ENCODE measurements around the gene ELP2. TPM values are rescaled to one million over a fixed set of nuclear protein-coding genes. Genes with fewer than 3 reads are reported as not detected.

ELP2 gene
- total and polyA plus RNA-seq, 9 of the 15 experiments (the other 6 are each of a cell fraction or from before 2014, with no cell fraction given) = 76.8 to 192 (median 140) TPM

- TF ChIP-seq PHB2 (IDR thresholded peaks at IDR 0.05; ENCODE audit: low read depth) (no peak), NRF1 (conservative IDR thresholded peaks at IDR 0.05 in 1 of 2, IDR thresholded peaks at IDR 0.05 in 1 of 2) (no peak)
Observed at GRCh38 chr18:36141576-36141975, 11.9 kb downstream of the ELP2 start (continued).

- no peaks in the 10 kb centered on the region for H3K4me1 ChIP-seq (replicated peaks in 1 of 2; ENCODE audit: control insufficient read depth in 2 of 2, insufficient read depth in 2 of 2, low read length in 2 of 2)
- CTCF ChIA-PET (ENCODE audit: low intra/inter-chr PET ratio) = no interaction called here
- no peak overlapping the region for H3K27ac ChIP-seq (ENCODE audit: extremely low read depth, low read depth, low read length)
- in situ Hi-C loops (cut with MboI) = no loop called here
- no peaks in the 10 kb centered on the region for H4K20me1 ChIP-seq (replicated peaks; ENCODE audit: control insufficient read depth, insufficient read depth, low read length)
- H3K79me2 ChIP-seq (ENCODE audit: control insufficient read depth, insufficient read depth, low read length) = no peaks in the 10 kb centered on the region; the same call in 2 of the 3 replicates
- no peaks in the 10 kb centered on the region for H3K9me3 ChIP-seq (replicated peaks; ENCODE audit: control insufficient read depth, insufficient read depth, low read depth, low read length)
- DNase-seq (ENCODE audit: extremely low read depth in 1 of 4, low spot score in 3 of 4) (no peak), ATAC-seq (no peak), FAIRE-seq (no peak)
- no peak for TF ChIP-seq TAF15 (IDR thresholded peaks at IDR 0.05; ENCODE audit: low read depth, low read length)
- H3K36me3 ChIP-seq (ENCODE audit: control insufficient read depth, insufficient read depth, low read length) = peaks cover 96% of the 10 kb centered on the region
- H3K4me2 ChIP-seq (ENCODE audit: insufficient read depth, low read length) = no peak overlapping the region
- H3K9ac ChIP-seq (ENCODE audit: insufficient read depth in 1 of 2, low read depth in 2 of 2, low read length in 2 of 2) = no peak overlapping the region
- 100% methylated on average over 3 of the region's 3 CpGs for WGBS (ENCODE audit: insufficient coverage, low coverage, missing lambda C conversion rate)
- no peak overlapping the region for H2AFZ ChIP-seq (ENCODE audit: low read depth, low read length)
- POLR2A ChIA-PET = interaction anchor here (1.4 kb wide), 2 partner anchors 11 to 14 kb away, joined by 4 to 5 read pairs; partner anchors contain the start of gene SLC39A6
- intact Hi-C loops (cut with micrococcal nuclease) = no loop called here
- no peak overlapping the region for H3K4me3 ChIP-seq
- H3K27me3 ChIP-seq (ENCODE audit: control insufficient read depth in 2 of 2, insufficient read depth in 2 of 2, low read length in 2 of 2) = no peaks in the 10 kb centered on the region
- no TSS peak for BruUV-seq (replicated peaks)
- H3K9me1 ChIP-seq (ENCODE audit: control insufficient read depth, insufficient read depth, low read length) = no peaks in the 10 kb centered on the region
Observed at GRCh38 chr18:36142751-36143150, 13.1 kb downstream of the ELP2 start.

GRCh38 chr18:36143391-36143790 is 13.7 kb downstream of the ELP2 start:
- in situ Hi-C loops (cut with MboI) = no loop called here
- BruUV-seq (replicated peaks) = no TSS peak
- H3K9ac ChIP-seq (ENCODE audit: insufficient read depth in 1 of 2, low read depth in 2 of 2, low read length in 2 of 2) = no peak overlapping the region
- H2AFZ ChIP-seq (ENCODE audit: low read depth, low read length) = no peak overlapping the region
- no peak overlapping the region for H3K27ac ChIP-seq (ENCODE audit: extremely low read depth, low read depth, low read length)
- H3K4me3 ChIP-seq = no peak overlapping the region
- H3K79me2 ChIP-seq (ENCODE audit: control insufficient read depth, insufficient read depth, low read length) = no peaks in the 10 kb centered on the region; the same call in 2 of the 3 replicates
- no peaks in the 10 kb centered on the region for H3K27me3 ChIP-seq (ENCODE audit: control insufficient read depth in 2 of 2, insufficient read depth in 2 of 2, low read length in 2 of 2)
- DNase-seq (ENCODE audit: extremely low read depth in 1 of 4, low spot score in 3 of 4) = no peak
- ATAC-seq = no peak
- no peaks in the 10 kb centered on the region for H3K9me3 ChIP-seq (replicated peaks; ENCODE audit: control insufficient read depth, insufficient read depth, low read depth, low read length)
- H3K9me1 ChIP-seq (ENCODE audit: control insufficient read depth, insufficient read depth, low read length) = no peaks in the 10 kb centered on the region
- CTCF ChIA-PET (ENCODE audit: low intra/inter-chr PET ratio) = no interaction called here
- no peaks in the 10 kb centered on the region for H4K20me1 ChIP-seq (replicated peaks; ENCODE audit: control insufficient read depth, insufficient read depth, low read length)
- intact Hi-C loops (cut with micrococcal nuclease) = no loop called here
- POLR2A ChIA-PET = interaction anchor here (1.4 kb wide), 2 partner anchors 11 to 14 kb away, joined by 4 to 5 read pairs; partner anchors contain the start of gene SLC39A6
- no peak overlapping the region for H3K4me2 ChIP-seq (ENCODE audit: insufficient read depth, low read length)
- H3K36me3 ChIP-seq (ENCODE audit: control insufficient read depth, insufficient read depth, low read length) = peaks cover 95% of the 10 kb centered on the region
- 100% methylated on average over 1 of the region's 2 CpGs for WGBS (ENCODE audit: insufficient coverage, low coverage, missing lambda C conversion rate)
- FAIRE-seq = no peak
- no peaks in the 10 kb centered on the region for H3K4me1 ChIP-seq (replicated peaks in 1 of 2; ENCODE audit: control insufficient read depth in 2 of 2, insufficient read depth in 2 of 2, low read length in 2 of 2)
- TF ChIP-seq NKRF (IDR thresholded peaks at IDR 0.05; ENCODE audit: borderline replicate concordance) = no peak
- TF ChIP-seq FOXO4 (CRISPR knock-in tag; IDR thresholded peaks at IDR 0.05) = no peak
- TF ChIP-seq ZNF282 (CRISPR knock-in tag; IDR thresholded peaks at IDR 0.05) = no peak
- no peak for TF ChIP-seq HIVEP1 (CRISPR knock-in tag; IDR thresholded peaks at IDR 0.05)
- TF ChIP-seq SLC30A9 (CRISPR knock-in tag; IDR thresholded peaks at IDR 0.05) = no peak
- no peak for TF ChIP-seq ZNF165 (CRISPR knock-in tag; IDR thresholded peaks at IDR 0.05; ENCODE audit: borderline replicate concordance)
- no peak for TF ChIP-seq SMAD4 (CRISPR knock-in tag; conservative IDR thresholded peaks at IDR 0.05)
- no peak for TF ChIP-seq JUN (IDR thresholded peaks at IDR 0.05; ENCODE audit: borderline replicate concordance, low read depth, low read length)
- TF ChIP-seq JUN (CRISPR knock-in tag; IDR thresholded peaks at IDR 0.05; ENCODE audit: borderline replicate concordance) = no peak

All from K562 (cell line).